ENCODE results near the gene E4F1.
A peak's percentile ranks its signal among the peaks of the same experiment; 100 is the strongest.
"Not testable (repeated sequence)": the region's sequence is repeated elsewhere in the genome, so short reads cannot be mapped to it uniquely, and the experiment has no call there.

Gene E4F1

DNA sequence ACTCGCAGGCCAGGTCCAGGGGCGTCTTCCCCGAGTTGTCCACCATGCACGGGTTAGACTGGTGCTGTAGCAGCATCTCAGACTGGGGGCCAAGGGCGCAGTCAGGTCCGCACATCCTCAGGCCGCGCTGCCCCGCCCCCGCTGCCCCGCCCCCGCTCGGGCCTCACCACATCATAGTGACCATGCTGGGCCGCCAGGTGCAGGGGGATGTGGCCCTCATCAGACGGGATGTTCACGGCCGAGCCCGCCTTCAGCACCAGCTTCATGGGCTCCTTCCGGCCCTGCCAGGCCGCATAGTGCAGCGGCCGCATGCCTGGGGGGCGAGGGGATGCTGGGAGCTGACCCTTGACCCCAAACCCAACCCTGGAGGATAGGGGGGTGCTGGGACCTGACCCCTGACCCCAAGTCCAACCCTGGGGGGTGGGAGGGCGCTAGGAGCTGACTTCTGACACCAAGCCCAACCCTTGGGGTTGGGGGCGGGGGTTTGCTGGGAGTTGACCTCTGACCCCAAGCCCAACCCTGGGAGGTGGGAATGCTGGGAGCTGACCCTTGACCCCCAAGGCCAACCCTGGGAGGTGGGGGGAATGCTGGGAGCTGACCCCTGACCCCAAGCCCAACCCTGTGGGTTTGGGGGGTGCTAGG lies 34.0 kb upstream of the E4F1 start:
- DNase-seq (ENCODE audit: low read depth), result no peak

DNA sequence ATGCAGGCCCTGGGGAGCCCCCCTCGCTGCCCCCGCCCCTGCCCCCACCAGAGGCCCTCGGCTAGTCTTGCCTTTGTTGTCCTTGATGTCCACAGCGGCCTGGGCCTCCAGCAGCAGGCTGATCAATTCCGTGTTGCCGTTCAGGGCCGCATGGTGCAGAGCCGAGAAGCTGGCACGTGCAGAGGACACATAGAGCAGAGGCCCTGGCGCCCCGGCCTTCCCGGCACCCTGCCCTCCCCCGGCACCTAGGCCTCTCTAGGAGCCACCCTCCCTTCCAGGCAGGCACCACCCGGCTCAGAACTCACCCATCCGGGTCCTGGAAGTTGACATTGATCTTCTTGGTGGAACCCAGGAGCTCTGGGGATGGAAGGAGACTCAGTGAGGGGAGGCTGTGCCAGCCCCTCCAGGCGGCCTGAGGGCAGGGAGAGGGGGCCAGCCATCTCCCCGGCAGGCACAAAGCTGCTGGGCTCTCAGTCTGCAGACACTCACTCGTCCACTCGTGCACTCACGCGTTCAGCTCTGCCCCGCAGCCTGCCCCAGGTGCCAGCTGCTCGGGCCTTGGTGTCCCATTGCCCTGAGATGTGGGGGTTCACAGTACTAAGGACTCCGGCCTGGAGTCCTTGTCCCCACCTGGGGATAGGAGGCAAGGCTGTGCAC lies 33.3 kb upstream of the E4F1 start:
- no peak for DNase-seq (ENCODE audit: low read depth)

DNA sequence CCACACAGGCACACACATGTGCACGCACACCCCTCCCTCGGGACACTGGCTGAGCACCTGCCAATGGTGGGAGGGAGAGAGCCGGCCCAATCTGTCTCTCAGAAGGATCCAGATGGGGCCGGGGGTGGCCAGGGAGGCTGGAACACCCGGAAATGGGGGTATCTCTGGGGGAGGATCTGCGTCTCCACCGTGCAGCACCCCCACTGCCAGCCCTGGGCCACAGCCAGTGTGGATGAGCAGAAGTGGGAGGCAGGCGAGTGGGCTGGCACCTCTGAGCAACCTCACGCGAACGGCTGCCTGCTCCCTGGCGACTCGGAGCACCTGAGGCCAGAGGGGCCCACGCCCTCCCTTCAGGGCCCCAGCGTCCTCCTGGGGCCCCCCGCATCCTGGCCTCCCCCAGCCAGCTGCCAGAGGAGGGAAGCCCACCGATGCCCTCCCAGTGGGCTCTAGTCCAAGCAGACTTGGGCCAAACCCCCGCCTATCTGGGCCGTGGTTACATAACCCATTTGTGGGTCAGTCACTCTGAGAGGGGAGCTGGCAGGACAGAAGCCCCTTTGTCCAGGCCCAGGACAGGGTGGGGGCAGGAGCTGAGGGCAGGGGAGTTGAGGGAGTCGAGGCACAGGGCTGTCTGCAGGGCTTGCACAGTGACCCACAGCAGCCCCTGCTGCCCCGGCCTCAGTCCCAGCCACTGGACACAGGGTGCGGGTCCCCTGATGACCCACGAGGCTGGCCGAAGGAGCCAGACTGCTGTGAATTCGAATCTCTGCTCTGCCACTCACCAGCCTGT lies 32.5 kb upstream of the E4F1 start:
- no peak for DNase-seq (ENCODE audit: low read depth)

DNA sequence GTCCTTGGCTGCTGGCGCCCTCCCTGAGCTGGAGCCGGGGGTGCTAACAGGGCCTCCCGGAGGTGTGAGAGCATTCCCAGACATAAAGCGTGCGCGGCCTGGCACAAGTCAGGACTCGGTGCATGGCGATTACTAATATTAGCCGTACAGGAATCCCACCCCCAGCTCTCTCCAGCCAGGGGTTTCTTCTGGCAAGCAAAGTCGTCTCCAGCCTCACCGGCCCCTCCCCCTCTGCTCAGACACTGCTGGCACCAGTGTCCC lies 32.0 kb upstream of the E4F1 start:
- no peak for DNase-seq (ENCODE audit: low read depth)

DNA sequence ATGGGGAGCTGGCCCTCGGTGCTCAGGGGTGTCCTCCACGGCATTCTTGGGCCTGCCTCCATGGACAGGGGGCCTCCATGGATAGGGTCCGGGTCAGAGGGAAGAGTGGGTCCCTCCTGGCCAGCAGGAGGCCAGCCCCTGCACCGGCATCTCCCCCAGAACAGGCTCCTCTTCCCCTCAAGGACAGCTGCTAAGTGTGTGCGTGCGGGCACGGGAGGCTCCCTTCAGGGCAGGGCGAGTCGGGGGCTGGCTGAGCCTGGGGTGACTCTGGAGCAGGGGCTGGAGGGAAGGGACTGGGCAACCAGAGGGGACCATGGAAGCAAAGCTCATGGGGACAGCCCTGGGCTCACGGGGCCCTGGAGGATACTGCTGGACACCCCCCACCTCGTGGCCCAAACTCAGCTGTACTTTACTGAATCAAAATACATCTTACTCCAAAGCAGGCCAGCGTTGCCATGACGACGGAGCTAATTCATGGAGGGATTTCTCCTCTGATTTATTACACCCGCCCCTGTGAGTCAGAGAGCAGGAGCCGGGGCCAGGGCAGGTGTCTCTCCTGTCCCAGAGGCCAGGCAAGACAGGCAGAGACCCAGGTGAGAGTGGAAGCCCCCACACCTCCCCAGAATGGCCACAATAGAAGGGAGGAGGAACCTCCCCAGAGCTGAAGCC lies 29.1 kb upstream of the E4F1 start:
- no peak for DNase-seq (ENCODE audit: low read depth)

DNA sequence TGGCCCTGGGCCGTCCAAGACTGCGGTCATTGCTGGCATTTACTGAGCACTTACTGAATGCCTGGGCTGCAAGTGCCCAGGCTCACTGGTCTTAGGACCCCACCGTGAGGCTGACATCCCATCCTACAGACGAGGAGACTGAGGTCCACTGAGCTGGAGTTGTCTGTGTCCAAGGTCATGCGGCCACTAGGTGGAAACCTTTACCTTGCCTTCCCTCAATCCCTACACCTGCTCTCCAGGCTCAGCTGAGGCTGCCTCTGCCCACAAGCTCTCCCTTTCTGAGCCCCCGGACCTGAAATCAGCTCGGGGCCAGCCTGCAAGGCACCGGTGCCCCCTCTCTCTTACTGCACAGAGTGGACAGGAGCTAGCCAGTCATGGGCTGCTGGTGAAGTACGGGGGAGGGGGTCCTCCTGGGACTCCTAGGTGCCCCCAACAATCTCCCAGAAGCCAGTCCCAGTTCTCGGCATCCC lies 28.5 kb upstream of the E4F1 start:
- DNase-seq (ENCODE audit: low read depth), result peak; percentile 25

DNA sequence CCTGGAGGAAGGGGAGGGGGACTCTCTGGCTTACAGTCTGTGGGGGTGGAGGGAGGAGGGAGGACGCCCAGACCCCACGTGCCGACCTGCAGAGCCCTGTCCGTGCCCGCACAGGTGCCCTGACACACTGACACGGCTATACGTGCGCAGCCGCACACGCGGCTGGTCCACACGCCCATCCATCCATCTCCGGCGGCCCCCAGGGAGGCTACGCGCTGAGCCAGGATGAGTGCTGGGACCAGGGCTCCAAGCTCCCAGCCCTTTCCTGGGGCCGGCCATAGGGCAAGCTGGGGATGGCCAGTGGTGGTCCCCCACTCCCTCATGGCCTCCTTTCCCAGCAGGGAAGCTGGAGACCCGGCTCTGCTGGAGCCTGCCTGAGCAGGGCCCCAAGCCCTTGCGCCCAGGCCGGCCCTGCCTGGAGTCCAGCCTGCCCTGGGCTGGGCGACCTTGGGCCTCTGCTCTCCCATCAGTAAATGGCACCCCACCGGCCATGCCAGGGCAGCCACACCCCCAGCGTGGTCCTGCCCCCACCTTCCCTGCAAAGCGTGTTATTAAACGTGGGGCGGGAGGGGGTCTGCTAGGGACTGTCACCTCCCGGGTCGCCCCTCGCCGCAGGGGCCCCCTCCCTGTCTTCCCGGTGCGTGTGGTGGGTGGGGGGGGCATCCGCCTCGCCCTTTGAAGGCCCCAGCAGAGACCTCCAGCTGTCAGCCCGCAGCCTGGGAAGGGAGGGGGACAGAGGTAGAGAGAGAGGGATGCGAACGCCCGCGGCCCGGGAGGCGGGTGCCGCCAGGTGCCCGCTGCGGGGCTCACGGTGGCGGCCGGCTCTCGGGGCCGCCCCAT lies 27.8 kb upstream of the E4F1 start:
- DNase-seq (ENCODE audit: low read depth), result no peak

DNA sequence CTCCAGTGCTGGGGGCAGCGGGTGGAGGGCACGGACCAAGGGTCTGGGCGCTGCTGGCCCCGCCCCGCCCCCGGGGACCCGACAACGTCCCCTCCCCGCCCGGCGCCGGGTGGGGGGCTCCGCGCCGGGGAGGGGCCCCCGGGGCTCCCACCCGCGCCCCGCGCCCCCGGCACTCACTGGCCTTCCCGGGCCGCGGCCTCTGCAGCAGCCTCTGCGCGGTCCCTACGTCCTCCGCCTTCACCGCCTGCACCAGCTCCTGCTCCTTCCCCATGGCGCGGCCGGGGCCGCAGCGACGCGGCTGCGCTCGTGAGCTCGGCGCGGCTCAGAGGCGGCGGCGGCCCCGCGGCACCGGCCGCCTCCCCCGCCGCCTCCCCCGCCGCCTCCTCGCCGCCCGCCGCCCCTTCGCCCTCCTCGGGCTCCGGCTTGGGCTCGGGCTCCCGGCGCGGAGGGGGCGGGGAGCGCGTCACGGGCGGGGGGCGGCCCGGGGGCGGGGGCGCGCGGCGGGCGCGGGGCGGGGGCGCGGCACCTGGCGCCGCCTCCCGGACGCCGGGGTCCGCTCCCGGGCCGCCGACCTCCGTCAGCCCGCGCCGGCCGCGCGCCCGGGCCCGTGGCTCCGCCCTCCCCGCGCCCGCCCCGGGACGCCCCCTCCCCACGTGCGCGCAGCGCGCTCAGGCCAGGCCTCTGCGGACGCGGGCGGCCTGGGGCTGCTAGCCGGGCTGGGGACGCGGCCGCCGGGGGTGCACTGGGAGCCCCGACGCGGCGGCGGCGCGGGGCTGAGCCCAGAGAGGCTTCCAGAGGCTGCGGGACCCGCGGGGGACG lies 27.0 kb upstream of the E4F1 start, which contains the start of gene CASKIN1:
Gene CASKIN1 (minus strand): TSS at position 444 of the 819 bp plus-strand sequence. CDS start 173 bp downstream, at position 271.
- no peak for DNase-seq (ENCODE audit: low read depth)

DNA sequence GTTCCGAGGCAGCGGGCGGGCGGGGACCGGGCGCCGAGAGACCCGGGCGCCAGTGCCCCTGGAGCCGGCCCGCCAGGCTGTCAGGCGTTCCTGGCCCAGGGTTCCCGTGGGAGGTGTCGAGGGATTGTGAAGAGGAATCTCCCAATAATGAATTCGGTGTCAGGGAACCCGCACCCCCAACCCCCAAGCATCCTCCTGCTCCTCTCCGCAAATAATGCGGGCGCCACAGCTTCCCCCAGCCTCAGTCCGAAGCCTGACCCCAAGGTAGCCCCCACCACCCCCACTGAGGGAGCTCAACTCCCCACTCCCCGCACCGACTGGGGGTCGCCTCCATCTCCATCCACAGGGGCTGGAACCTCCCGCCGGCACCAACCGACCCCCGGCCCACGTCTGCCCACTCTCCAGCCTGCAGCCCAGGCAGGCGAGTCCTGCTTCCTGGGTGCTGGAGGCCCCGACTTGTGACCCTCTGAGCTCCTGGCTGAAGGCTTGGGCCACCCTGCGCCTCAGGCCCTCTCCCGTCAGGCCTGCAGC lies 26.3 kb upstream of the E4F1 start:
- DNase-seq (ENCODE audit: low read depth), result no peak

DNA sequence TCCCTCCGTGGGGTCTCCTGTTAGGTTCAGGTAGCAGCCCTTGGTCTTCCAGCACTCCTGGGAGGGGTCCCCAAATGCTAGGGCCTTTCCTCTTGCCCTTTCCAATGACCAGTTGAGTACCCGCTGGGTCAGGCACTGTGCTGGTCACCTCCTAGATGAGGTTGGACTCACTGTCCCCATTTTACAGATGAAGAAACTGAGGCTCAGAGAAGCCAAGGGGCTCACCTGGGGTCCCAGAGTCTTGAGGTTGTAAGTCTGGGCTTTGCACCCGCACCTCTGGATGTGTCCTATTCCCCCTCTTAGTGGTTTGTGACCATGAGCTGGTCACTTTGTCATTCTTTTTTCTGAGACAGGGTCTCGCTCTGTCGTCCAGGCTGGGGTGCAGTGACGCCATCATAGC lies 25.6 kb upstream of the E4F1 start:
- DNase-seq (ENCODE audit: low read depth), result no peak

DNA sequence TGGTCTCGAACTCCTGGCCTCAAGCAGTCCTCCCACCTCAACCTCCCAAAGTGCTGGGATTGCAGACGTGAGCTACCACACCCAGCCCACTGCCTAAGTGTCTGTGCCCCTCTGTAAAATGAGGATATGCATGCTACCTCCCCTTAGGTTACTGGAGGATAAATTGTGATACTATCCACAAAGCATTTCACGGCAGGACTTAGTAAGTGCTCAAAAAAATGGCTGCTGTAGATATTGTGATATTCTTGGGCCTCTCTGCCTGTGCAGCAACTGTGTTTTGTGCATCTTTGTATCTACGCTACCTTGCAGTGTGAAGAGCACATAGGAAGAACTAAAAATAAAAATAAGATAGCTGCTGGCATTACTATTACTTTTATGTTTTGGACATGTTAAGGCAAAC lies 25.1 kb upstream of the E4F1 start:
- DNase-seq (ENCODE audit: low read depth), result no peak

DNA sequence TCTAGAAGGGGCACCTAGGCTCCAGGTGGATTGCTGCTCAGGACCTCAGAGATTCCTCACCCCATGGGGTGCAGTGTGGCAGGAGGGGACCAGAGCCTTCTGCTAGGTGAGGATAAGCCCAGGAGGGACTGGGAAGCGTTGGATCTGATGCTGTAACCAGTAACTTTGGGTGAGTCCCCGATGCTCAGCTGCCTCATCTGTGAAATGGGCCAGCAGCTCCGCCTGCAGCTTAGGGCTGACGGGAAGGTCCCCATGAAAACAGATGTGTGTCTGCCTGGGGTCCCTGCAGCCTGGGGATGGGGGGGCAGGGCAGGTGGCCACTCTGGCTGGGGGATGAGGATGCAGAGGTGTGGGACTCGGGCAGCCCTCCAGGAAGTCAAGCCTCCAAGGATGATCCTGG lies 24.3 kb upstream of the E4F1 start:
- DNase-seq (ENCODE audit: low read depth), result no peak

DNA sequence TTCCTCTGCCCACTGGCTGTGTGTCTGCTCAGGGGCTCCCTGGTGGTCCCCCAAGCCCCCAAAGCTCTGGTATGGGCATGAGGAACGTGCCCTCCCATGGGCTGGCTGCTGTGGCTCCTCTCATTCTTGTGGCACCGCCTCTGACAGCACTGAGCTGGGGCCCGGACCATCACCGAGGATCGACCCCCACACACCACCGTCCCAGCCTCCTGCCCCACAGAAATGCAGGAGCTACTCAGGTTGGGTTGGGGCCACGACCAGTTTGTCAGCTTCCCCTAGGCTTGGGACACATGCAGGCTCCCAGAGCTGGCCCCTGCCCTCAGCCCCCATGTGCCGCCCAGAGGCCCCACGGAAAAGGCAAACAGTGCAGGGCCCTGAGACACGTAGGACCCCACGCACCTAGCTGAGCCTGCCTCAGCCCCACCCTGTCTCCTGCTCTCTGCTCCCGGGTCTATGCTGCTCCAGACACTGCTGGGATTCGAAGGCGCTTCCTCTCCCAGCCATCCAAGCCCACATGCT lies 23.7 kb upstream of the E4F1 start:
- DNase-seq (ENCODE audit: low read depth), result no peak

DNA sequence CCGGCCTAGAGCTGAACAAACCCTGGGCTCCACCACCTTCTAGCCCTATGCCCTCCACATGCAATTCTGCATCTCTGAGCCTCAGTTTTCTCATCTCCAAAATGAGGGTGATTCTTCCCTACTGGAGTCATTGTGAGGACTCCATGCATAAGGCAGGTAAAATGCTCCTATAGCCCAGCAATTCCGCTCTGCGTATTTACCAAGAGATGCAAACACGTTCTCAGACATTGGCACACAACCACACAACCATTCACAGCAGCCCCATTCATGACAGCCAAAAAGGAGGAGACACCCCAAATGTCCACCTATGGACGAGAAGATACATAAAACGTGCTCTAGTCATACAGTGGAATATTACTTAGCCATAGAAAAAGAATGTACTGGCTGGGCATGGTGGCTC lies 23.1 kb upstream of the E4F1 start:
- no peak for DNase-seq (ENCODE audit: low read depth)

DNA sequence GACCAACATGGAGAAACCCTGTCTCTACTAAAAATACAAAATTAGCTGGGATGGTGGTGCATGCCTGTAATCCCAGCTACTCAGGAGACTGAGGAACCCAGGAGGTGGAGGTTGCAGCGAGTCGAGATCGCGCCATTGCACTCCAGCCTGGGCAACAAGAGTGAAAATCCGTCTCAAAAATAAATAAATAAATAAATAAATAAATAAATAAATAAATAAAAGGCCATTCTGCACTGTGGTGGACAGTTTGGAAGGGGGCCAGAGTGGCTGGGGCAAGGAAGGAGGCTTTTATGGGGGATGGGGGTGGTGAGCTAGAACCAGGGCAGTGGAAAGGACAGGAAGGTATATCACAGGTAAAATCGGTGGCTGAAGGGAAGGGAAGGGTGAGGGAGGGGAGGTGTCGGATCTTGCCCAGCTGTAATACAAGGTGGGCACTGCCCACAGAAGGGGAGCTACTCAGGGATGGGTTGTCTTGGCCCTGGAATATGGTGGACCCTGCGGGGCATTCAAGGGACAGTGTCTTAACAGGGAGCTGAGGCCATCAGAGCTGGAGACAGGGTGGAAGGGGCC lies 20.2 kb upstream of the E4F1 start:
- not testable (repeated sequence) for DNase-seq (ENCODE audit: low read depth)

DNA sequence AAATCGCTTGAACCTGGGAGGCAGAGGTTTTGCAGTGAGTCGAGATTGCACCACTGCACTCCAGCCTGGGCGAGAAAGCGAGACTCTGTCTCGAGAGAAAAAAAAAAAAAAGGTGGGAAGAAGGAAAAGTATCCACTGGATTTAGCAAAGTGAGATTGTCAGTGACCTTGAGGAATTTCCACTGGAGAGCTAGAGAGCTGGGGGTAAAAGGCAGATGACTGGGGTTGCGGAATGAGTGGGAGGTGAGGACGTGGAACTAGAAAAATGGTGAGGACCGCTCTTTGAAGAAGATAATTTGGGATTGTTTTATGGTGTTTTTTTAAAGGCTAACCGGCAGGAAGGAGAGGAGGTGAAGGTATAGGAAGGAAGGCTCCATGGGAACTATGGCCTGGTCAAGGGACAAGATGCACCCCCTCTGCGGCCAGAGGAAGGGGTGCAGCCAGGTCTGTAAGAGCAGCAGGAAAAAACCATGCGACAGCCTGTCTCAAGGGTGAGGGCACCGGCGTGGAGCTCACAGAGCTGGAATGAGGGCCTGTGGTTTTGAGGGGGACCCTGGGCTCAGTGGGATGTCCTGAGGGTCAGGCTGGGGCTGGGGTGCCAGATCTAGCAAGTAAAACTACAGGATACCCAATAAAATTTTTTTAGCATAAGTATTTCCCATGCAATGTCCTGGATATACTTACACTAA lies 18.8 kb upstream of the E4F1 start:
- no peak for DNase-seq (ENCODE audit: low read depth)

DNA sequence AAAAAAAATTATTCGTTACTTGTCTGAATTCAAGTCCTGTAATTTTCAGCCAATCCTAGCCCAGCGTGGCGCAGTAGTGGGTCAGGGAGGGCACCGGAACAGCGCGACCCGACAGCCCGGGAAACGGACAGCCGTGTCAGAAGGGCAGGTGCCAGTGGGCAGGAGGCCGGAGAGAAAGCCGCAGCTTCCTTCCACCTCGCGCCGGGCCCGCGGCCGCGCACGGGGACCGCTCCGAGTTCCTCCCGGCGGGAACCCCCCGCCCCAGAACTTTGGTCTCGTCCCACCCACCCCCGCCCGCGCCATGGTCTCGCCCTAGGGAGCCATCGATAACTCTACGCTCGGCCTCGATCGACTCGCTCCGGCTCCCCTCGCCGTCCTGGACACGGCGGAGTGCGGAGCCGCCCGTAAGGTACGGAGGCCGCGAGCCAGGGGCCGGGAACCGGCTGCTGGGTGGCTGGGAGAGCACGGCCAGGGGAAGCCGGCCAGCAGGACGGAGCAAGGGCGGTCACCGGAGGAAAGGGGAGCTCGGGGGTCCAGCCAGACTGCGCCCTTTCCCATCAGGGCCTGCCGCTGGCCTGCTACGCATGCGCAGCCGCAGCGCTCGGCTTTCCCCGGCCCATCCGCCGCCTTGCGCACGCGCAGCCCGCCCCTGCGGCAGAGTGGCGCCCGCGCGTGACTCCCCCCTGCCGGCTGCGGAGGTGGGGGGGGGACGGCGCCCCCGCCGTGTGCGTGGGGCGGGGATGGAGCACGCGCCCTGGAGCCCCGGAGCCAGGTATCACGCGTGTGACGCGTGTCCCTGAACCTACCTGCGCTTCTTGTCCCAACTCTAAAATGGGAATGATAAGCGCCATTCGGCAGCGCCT lies 18.1 kb upstream of the E4F1 start, which contains the start of gene MLST8:
Gene MLST8 (plus strand): TSS at position 351 of the 863 bp plus-strand sequence. CDS start 632 bp downstream, outside the sequence.
- DNase-seq (ENCODE audit: low read depth), result peak; percentile 82

DNA sequence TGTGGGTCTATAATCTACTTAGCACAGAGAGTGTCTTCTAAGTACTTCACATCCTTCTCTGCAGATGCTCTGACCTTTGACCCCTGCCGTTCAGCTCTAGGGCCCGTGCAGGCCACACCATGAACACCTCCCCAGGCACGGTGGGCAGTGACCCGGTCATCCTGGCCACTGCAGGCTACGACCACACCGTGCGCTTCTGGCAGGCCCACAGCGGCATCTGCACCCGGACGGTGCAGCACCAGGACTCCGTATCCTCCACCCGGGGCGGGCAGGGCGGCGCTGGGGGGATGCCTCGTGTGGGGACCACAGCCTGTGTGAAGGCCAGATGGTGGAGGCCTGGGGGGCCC lies 17.5 kb upstream of the E4F1 start:
- DNase-seq (ENCODE audit: low read depth), result no peak

DNA sequence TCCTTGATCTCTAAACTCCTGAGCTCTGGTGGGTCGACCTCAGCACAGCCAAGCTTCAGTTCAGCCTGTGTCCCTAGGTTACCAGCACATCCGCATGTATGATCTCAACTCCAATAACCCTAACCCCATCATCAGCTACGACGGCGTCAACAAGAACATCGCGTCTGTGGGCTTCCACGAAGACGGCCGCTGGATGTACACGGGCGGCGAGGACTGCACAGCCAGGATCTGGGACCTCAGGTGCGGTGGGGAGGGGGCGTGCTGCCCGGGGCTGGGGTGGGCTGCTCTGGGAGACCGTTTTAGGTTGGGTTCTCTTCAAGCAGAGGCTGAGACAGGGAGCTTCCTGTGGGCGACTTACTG lies 17.0 kb upstream of the E4F1 start:
- DNase-seq (ENCODE audit: low read depth), result no peak
